Astrocyte (in vitro differentiated cells and primary cell): ENCODE measurements around the gene POLN.

Experiments
- EZH2 ChIP-seq: IDR thresholded peaks from 2 replicates; pipeline ENCODE4 v1.6.1; 2012; ENCODE audit warnings: mild to moderate bottlenecking, low read length, inconsistent platforms; ENCODE audit not compliant: insufficient read depth
- TF ChIP-seq, protein P1 (sequence below): IDR thresholded peaks from 2 replicates; pipeline ENCODE4 v1.5.1; 2011; ENCODE audit warnings: low read depth, mild to moderate bottlenecking, inconsistent platforms, low read length, moderate library complexity; ENCODE audit not compliant: insufficient read depth

DNA sequence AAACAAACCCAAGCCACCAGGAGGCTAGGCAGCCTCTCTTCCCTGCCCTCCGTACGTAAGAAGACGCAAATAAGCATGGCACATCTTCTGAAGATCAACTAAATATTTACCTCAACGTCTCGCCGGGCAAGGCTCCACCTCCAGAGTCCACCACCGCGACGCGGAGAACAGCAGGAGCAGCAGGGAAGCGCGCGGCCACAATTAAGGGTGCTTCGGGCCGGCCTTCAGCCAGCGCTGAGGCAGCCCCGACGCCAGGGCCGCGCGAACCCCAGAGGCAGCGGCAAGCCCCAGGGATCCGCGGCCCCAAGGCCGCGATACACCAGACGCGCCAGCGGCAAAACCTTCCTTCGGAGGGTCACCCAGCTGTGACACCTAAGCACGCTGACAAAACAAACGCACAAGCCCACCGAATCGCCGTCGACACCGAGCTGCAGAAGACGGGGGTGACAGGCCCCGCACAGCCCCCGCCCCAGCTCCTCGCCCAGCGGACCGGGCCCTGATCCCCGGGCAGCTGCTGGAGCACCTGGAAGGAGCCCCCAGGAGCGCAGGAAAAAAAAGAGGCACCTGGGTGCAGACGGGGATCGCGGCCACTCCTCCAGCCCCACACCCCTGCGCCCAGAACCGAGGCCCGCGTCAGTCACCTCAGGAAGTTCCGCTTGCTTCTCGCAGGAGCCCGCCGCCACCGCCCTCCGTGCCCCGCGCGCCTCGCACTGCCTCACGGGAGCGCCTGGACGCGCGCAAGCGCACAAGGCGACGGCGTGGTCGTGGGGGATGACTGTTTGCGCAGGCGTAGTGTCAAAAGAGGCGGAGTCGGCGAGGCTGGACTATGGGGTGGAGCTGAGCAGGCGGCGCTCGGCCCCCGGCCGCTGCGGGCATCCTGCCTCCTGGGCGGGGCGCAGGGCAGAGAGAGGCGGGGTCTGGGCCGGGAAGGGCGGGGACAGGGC is at the start of gene POLN, which contains the start of gene HAUS3:
- TF ChIP-seq, protein P1, sequence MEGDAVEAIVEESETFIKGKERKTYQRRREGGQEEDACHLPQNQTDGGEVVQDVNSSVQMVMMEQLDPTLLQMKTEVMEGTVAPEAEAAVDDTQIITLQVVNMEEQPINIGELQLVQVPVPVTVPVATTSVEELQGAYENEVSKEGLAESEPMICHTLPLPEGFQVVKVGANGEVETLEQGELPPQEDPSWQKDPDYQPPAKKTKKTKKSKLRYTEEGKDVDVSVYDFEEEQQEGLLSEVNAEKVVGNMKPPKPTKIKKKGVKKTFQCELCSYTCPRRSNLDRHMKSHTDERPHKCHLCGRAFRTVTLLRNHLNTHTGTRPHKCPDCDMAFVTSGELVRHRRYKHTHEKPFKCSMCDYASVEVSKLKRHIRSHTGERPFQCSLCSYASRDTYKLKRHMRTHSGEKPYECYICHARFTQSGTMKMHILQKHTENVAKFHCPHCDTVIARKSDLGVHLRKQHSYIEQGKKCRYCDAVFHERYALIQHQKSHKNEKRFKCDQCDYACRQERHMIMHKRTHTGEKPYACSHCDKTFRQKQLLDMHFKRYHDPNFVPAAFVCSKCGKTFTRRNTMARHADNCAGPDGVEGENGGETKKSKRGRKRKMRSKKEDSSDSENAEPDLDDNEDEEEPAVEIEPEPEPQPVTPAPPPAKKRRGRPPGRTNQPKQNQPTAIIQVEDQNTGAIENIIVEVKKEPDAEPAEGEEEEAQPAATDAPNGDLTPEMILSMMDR = no peak
- TF ChIP-seq EZH2 = no peak
